NCI-H226 (cell line): Measurements from ENCODE around the gene ARPC1B.
"Not testable (repeated sequence)": the region's sequence is repeated elsewhere in the genome, so short reads cannot be mapped to it uniquely, and the experiment has no call there.

Experiments
- DNase-seq: peaks from one replicate; pipeline ENCODE4 v3.0.0-alpha.2; 2015

Gene ARPC1B

DNA sequence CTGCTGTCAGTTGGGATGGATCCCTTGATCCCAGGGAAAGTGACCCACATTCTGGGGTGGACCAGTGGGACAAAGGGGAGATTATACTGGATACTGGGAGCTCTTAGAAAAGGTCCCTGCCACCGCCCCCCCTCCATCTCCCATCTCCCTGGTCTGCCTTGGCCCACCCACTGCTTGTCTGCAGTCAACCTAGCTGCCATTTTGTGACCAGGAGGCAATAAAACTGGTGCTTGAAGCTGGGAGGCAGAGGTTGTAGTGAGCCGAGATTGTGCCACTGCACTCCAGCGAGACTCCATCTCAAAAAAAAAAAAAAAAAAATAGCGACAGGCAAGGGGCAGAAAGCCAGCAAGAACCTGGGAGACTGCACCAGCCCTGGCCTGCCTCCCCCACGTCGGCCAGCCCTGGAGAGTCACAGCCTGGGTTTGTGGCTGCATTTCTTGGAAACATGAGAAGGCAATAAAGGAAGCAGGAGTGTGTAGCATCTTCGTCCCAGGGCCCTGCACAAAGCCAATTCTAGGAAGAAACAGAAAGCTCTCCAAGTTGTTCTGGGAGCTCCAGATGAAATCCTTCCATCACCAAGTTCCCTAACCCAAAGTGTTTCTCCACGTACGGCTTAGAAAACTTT is 4.7 kb upstream of the ARPC1B start:
- DNase-seq: no peak

DNA sequence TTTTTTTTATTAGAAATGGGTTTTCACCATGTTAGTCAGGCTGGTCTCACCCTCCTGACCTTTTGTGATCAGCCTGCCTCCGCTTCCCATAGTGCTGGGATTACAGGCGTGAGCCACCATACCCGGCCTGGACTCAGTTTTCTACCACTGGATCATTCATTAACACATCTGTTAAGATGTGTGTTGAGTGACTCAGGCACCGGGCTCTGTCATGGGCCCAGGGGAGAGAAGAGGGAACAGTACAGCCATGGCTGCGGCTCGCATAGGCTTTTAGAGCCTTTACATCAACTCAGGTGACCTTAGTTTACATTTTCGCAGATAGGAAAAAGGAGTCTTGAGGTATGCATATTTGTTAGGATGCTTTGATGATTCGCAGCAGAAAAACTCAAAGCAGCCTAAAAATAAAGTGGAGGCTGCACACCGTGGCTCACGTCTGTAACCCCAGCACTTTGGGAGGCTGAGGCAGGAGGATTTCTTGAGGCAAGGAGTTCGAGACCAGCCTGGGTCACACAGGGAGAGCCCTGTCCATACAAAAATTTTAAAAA is 3.1 kb upstream of the ARPC1B start:
- DNase-seq: peak; percentile 25

DNA sequence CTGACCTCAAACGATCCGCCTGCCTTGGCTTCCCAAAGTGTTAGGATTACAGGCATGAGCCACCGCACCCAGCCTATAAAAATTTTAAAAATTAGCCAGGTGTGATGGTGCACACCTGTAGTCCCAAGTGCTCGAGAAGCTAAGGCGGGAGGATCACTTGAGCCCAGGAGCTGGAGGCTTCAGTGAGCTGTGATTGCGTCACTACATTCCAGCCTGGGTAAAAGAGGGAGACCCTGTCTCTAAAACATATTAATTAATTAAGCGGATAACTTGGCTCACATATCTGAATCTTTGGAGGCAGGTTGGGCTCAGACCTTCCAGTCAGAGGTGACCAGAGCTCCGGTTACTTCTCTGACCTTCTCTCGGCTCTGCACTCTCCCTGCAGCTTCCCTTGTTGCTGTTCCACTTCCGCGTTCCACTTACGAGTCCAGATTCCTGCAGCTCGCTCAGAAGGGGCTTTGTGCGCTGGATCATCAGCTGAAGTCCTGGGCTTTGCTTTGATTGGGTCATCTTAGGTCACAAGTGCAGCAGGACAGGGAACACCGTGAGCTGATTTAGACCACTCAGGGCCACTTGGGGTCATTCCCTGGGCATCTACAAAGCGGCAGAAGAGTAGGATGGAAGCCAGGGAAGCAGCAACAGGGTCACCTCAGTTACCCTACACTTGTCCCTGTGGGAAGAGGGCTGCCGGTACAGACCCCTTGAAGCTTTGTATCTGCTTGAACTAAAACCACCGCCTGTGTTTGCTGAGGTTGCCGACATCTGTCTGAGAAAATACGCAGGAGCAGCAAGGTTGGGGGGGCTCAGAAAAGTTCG is 2.0 kb upstream of the ARPC1B start:
- DNase-seq: peak; percentile 39

DNA sequence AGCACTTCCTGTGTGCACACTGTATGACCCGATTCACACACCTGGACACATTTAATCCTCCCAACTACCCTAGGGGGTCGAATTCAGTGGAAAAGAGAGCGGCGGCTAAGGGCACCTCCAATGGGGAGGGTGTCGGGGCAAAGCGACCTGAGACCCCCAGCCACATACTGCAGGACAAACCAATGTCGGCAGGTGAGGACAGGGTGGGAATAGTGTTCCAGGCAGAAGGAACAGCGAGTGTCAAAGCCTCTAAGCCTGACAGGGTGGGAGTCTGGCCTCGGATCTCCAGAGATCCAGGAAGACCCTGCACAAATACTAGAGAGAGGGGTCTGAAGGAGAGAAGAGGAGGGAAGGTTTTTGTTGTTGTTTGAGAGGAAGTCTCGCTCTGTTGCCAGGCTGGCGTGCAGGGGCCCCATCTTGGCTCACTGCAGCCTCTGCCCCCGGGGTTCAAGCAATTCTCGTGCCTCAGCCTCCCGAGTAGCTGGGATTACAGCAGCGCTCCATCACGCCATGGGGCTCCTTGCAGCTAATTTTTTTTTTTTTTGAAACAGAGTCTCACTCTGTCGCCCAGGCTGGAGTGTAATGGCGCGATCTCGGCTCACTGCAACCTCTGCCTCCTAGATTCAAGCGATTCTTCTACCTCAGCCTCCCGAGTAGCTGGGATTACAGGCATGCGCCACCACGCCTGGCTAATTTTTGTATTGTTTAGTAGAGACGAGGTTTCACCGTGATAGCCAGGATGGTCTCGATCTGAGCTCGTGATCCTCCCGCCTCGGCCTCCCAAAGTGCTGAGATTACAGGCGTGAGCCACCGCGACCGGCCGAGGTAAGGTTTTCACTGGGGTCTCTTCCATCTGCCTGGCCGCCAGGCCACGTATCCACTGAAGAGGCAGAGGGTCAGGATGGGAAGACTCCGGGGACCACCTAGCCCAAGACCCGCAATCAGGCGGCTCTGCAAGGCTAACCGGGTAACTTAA is 1.2 kb upstream of the ARPC1B start:
- no peak for DNase-seq

DNA sequence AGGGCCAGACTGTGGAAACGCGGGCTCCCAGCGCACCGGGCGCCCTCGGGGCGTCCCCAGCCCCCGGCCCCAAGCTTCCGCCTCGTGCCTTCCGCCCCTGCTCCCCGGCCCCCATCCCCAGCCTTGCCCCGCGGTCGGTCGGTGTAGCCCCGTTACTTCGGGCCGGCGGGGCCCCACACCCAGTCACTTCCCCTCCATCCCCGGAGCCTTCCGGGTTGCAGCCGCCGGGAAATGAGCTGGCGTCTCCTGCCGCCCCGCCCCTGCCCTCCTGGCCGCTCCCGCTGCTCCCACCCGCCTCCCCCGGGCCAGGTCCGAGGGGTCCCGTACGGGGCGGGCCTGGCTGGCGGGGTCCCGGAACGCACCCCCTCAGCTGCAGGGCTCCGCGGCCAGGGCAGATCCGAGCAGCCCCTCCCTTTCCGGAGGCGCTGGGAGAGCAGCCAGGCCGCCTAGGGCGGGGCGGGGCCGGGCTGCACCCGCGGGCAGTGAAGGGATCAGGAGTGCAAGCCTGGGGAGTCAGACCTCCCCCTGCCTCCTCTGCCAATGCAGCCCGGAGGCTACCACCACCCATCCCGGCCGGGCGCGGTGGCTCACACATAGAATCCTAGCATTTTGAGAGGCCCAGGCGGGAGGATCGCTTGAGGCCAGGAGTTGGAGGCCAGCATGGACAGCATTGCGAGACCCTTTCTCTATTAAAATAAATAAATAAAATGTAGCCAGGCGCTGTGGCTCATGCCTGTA is 709 bp downstream of the ARPC1B start:
- DNase-seq: peak; percentile 92

DNA sequence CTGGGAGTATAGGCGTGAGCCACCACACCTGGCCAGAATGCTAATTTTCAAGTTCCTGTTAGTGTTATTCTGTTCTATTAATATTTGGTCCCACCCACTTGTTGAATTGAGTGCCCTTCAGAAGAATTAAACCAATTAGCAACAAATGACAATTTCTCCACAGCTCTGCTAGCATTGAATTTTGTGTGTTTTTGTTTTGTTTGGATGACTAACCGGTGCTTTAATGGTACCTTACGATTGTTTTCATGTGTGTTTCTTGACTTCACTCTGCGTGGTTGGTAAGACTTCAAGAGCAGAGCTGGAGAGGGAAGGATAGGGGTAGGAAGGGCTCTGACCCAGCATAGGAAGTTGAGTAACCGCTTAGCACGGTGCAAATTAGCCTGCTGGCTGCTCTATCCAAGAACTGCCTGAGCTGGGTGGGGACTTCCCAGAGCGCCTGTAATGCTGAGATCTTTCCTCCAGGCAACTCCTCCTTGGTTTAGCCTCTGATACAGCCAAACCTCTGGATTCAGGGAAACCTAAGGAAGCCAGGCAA is 4.6 kb downstream of the ARPC1B start:
- peak; percentile 97 for DNase-seq

DNA sequence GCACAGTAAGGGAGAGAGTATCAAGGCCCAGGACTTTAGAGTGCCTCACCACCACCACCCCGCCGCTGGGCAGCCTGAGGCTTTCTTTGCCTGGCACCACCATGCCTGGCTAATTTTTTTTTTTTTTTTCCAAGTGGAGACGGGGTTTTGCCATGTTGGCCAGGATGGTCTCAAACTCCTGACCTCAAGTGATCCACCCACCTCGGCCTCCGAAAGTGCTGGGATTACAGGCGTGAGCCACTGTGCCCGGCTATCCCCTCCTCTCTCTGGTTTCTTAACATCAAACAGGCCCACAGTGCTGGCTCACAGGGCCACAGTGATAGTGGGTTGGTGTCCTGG is 5.1 kb downstream of the ARPC1B start:
- not testable (repeated sequence) for DNase-seq

DNA sequence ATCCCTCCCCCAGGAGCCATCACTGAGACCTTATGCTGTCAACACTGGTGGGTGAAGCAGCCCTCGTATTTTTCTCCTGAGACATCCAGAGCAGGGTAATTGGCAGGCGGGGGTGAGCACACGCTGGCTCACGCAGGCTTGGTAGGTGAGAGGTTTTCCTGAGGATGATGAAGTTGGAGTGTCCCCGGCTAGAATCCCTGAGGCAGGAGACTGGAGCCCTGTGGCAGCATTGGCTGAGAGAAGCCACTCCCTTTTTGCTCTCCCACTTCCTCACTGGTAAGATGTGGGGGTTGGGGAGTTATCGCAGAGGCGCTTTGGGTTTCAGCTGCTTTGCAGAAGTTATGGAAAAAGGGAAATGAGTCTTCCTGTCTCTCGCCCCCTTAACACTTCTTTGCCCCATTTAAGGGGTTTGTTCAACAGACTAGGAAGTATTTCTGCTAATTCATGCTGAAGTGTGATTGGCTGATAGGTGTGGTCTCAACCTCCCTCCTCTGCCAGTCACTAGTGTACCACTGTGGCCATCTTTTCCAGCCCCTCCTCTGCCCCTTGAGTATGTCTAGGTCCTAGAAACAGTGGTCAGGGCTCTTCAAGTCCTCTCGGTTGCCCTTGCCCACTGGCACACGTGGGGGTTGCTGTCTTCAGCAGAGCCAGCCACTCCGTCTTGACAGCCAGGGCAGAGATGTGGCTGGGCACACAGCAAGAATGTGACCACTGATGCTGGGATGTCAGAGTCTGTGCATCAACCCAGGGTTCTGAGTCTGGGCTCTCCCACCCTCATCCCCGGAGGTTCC is 5.7 kb downstream of the ARPC1B start:
- DNase-seq: peak; percentile 90

DNA sequence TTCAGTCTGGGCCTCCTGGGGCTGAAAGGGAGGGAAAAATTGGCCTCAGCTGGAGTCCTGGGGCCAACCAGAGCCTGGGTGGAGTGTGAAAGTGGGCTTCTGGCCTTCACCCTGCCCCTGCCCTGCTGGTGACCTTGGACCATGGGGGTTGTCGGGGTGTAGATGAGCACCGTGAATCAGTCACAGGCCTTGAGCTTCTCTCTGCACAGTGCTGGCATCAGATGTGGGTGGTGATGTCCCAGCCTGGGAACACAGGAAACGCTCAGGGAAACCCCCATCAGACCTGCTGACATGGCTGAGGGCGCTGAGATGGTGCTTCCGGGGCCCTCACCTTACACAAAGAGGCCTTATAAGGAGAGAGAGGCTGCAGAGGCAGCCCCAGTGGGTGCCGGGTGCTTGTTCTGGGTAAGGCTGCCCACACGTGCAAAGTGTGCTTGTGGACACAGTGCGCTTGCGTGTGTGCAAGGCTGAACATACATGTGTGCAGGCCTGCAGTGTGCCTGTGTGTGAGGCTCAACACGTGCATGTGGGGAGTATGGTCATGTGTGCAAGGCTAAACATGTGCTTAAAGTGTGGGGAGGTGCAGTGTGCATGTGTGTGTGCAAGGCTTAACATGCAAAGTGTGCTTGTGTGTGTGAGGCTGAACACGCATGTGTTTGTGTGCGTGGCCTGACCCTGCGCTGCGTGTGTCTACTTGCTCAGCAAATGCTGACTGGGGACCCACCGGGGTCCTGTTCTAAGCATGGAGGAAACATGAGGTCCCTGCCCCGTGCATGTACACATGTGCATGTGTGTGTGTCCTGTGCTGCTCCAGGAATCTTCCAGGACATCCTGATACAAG is 6.5 kb downstream of the ARPC1B start:
- no peak for DNase-seq

DNA sequence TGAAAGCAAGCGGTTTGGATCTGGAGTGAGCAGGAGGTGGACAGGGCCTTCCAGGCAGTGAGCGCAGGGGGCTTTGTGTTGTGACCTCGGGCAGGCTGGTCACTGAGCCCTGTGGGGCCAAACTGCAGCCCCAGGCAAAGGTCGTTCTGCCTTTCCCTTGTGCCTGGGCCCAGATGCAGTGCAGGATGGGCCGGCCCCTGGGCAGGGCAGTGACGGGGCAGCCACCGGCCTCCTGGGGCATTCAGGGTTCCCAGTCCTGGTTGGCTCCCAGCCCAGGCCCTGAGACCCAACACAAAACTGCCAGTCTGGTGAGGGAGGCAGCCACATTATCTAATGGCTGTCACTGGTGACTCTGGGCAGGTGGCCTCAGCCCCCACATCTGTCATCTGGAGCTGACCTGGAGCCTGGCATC is 7.1 kb downstream of the ARPC1B start:
- no peak for DNase-seq

DNA sequence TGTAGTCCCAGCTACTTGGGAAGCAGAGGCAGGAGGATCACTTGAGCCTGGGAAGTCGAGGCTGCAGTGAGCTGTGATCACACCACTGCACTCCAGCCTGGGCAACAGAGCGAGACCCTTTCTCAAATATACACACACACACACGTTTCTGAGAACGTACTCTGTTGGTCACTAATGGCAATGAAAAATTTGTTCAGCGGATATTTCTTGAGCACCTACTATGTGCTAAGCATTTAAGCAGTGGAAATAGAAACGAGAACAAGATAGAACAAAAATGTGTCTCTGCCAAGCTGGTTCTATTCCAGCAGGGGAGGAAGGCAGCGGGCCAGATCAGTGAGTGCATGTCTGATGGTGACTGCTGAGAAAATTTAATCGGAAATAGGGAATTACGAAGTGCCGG is 8.7 kb downstream of the ARPC1B start:
- no peak for DNase-seq

DNA sequence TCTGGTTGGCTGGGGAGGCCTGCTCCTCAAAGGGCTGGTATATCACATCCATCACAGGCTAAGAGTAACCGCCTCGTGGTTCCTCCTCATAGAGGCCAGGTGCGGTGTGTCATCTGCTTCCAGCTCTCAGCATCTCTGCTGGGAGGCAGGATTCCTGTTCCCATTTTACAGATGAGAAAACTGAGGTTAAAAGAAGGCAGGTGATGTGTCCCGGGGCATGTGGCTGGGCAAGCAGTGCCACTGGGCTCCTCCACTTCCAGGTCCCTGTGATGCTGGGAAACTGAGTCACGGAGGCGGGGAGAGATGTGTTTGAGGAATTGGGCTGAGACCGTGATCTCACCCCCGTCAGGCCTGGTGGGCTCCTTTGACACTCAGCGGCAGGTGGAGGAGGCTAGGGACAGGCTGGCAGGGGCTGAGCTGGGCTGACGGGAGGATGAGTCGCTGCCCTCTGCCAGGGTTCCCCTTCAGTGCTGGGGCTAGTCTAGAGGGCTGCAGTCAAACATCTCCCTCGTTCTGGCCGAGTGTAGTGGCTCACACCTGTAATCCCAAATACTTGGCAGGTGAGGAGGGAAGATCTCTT is 9.4 kb downstream of the ARPC1B start:
- DNase-seq: no peak

DNA sequence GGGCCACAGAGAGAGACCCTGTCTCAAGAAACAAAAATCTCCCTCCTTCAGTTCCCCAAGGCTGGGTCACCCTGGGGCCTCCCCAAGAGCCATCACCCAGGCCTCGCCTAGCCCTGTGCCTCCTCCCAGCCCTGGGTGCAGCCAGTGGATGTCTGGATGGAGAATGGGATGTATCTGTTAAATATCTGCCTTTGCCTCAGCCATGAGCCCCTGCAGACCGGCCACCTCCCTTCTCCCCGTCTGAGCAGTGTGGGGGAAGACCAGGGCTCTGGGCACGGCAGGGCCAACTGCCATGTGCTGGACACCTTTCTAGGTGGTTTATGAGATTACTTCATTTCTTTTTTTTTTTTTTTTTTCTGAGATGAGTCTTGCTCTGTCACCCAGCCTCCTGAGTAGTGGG is 10.0 kb downstream of the ARPC1B start:
- no peak for DNase-seq

DNA sequence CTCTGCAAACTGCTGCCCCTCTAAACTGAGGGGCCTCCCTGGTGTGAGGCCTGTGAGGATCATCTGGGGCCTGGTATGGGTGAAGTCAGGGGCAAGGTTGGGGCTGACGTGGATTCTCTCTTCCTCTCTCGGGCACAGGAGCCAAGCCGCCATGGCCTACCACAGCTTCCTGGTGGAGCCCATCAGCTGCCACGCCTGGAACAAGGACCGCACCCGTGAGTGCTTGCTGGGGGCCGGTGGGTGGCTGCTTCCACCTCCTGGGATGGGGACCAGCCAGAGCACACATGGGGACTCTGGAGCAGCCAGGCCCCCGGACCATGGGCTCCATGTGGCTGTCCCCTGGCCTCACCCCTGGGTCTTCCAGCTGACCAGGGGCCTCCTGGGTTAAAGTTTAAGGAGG is 11.0 kb downstream of the ARPC1B start:
- DNase-seq: no peak

DNA sequence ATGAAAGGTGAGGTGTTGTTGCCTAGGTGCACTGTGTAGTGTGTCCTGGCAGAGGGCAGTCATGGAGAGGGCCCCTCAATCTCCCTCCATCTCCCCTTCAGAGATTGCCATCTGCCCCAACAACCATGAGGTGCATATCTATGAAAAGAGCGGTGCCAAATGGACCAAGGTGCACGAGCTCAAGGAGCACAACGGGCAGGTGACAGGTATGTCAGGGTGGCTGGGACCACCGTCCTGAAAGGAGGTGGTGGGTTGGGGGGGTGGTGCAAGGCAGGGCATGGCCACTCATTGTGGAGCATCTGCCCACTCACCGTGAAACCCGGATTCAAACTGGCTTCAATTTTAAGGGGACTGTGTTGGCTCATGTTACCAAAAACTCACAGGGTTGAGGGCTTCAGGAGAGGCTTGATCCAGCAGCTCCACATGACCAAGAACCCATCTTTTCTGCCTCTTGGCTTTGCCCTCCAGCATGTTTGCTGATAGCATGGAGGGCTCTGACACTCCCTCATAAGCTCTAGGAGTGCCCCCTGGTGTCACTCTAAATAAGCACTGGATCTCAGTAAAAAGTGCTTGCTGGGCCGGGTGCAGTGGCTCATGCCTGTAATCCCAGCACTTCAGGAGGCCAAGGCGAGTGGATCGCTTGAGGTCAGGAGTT is 12.2 kb downstream of the ARPC1B start:
- peak; percentile 41 for DNase-seq

DNA sequence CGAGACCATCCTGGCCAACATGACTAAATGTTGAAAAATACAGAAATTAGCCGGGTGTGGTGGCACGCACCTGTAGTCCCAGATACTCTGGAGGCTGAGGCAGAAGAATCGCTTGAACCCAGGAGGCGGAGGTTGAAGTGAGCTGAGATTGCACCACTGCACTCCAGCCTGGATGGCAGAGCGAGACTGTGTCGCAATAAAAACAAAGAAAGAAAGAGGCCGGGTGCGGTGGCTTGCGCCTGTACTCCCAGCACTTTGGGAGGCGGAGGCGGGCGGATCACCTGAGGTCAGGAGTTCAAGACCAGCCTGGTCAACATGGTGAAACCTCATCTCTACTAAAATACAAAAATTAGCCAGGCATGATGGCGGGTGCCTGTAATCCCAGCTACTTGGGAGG is 12.7 kb downstream of the ARPC1B start:
- DNase-seq: not testable (repeated sequence)

DNA sequence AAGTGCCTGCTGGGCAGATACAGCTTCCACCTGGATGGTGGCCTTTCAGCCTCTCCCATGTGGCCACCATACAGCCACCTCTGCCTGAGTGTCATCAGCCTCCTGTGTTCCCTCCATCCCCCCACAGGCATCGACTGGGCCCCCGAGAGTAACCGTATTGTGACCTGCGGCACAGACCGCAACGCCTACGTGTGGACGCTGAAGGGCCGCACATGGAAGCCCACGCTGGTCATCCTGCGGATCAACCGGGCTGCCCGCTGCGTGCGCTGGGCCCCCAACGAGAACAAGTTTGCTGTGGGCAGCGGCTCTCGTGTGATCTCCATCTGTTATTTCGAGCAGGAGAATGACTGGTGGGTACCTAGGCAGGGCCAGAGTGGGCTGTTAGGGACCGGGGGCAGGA is 13.4 kb downstream of the ARPC1B start:
- no peak for DNase-seq

DNA sequence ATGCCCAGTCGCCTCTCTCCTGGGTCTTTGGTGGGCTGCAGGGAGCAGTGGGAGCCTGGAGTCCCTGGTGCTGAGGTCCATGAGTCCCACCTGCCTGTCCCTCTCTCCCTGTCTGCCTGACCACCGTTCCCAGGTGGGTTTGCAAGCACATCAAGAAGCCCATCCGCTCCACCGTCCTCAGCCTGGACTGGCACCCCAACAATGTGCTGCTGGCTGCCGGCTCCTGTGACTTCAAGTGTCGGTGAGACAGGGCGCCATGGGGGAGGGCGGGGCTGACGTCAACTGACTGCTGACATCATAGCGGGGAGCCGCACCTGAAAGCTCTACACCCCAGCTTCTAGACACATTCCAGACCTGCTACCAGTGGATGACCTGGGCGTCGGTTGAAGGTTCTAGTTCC is 15.2 kb downstream of the ARPC1B start:
- no peak for DNase-seq

DNA sequence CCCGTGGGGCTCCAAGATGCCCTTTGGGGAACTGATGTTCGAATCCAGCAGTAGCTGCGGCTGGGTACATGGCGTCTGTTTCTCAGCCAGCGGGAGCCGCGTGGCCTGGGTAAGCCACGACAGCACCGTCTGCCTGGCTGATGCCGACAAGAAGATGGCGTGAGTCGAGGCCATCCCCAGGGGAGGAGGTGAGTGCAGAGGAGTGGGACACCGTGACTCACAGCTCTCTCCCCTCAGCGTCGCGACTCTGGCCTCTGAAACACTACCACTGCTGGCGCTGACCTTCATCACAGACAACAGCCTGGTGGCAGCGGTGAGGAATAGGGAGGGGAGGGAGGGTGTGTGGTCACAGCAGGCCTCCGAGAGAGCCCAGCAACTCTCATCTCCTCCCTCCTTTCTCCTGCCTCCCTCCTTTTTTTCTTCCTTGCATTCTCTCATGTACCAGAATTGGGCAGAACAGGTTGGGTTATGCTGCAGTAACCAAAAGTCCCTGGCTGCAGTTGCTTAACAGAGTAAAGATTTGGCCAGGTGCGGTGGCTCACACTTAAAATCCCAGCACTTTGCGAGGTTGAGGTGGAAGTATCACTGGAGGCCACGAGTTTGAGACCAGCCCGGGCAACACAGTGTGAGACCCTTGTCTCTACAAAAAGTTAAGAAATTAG is 16.5 kb downstream of the ARPC1B start:
- no peak for DNase-seq
